SU-DHL-6 (cell line): ENCODE data around the gene MANSC4.

Source experiments
- H2AFZ ChIP-seq: fragments of 200-600 bp; sonication (generic); 2 replicates; pipeline ENCODE4 v1.6.1; 2014; ENCODE audit warnings: low read depth, mild to moderate bottlenecking, moderate library complexity, mixed read lengths, antibody characterized with exemption, low read length; ENCODE audit not compliant: severe bottlenecking
- H3F3A ChIP-seq: fragments of 200-600 bp; shearing (Covaris generic); 2 replicates; pipeline ENCODE4 v1.6.0; 2016; ENCODE audit warnings: antibody characterized with exemption, mild to moderate bottlenecking; ENCODE audit not compliant: insufficient read depth
- H3K27ac ChIP-seq: fragments of 200-600 bp; sonication (generic); 2 replicates; pipeline ENCODE4 v1.5.1; 2016; ENCODE audit warnings: low read depth, mild to moderate bottlenecking, low read length, moderate library complexity, mixed read lengths
- H3K27me3 ChIP-seq: fragments of 200-600 bp; sonication (generic), shearing (Covaris generic); 2 replicates; pipeline ENCODE4 v1.6.0; 2014; ENCODE audit warnings: mild to moderate bottlenecking, low read length
- H3K36me3 ChIP-seq: fragments of 200-600 bp; sonication (generic); 2 replicates; pipeline ENCODE4 v1.6.1; 2014; ENCODE audit warnings: mild to moderate bottlenecking, low read length, mixed read lengths
- H3K4me2 ChIP-seq: fragments of 300-600, 200-600 bp; shearing (Covaris generic), sonication (generic); 2 replicates; pipeline ENCODE4 v1.6.0; 2014; ENCODE audit warnings: low read length, low read depth, mild to moderate bottlenecking; ENCODE audit not compliant: poor library complexity, severe bottlenecking
- H3K4me3 ChIP-seq: fragments of 200-600 bp; sonication (generic); 2 replicates; pipeline ENCODE4 v1.5.1; 2014; ENCODE audit warnings: antibody characterized with exemption, low read length, mild to moderate bottlenecking, mixed read lengths; ENCODE audit not compliant: insufficient read depth, poor library complexity, severe bottlenecking
- H3K79me2 ChIP-seq: fragments of 200-600 bp; sonication (generic); 2 replicates; pipeline ENCODE4 v1.6.1; 2014; ENCODE audit warnings: mild to moderate bottlenecking, low read length, moderate library complexity; ENCODE audit not compliant: insufficient read depth
- H3K9ac ChIP-seq: fragments of 200-600 bp; sonication (generic); 2 replicates; pipeline ENCODE4 v1.7.0; 2014; ENCODE audit warnings: mild to moderate bottlenecking, low read length
- H3K9me2 ChIP-seq: fragments of 200-600 bp; sonication (generic); replicated peaks from 2 replicates; pipeline ENCODE4 v1.6.1; 2014; ENCODE audit warnings: low read length; ENCODE audit not compliant: insufficient read depth
- H3K9me3 ChIP-seq: fragments of 200-600 bp; sonication (generic); 2 replicates; pipeline ENCODE4 v1.6.1; 2014; ENCODE audit warnings: low read length, mixed read lengths; ENCODE audit not compliant: insufficient read depth
- H4K20me1 ChIP-seq: fragments of 200-600 bp; sonication (generic); 2 replicates; pipeline ENCODE4 v1.6.1; 2014; ENCODE audit warnings: low read depth, mild to moderate bottlenecking, antibody characterized with exemption, low read length, moderate library complexity, mixed read lengths
- CTCF ChIP-seq: fragments of 200-600 bp; sonication (generic); IDR thresholded peaks from one replicate; pipeline ENCODE4 v1.5.1; 2017; ENCODE audit warnings: antibody characterized with exemption, mild to moderate bottlenecking, low read length, moderate library complexity; ENCODE audit not compliant: insufficient read depth, poor library complexity, severe bottlenecking
- EZH2phosphoT487 ChIP-seq: fragments of 200-600 bp; sonication (generic), shearing (Covaris generic); conservative IDR thresholded peaks from 2 replicates; pipeline ENCODE4 v1.6.1; 2018; ENCODE audit warnings: mild to moderate bottlenecking, antibody characterized with exemption, low read length, moderate library complexity, mixed read lengths

MANSC4 gene

DNA sequence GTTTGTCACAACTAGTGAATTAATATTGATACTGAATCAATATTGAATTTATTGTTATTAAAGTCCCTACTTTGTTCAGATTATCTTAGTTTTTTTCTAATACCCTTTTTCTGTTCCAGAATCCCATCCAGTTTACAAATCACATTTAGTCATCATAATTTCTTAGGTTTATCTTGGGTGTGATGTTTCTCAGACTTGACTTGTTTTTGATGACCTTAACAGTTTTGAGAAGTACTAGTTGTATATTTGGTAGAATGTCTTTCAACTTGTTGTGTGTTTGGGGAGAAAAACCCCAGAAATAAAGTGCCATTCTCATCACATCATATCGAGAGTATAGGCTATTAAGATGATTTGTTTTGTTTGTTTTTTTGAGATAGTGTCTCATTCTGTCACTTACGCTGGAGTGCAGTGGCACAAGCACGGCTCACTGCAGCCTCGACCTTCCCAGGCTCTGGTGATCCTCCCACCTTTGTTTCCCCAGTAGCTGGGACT, 49.9 kb downstream of the MANSC4 start:
- Histone ChIP-seq H3F3A (peaks cover 11% of the 10 kb centered on the region; the same call in 1 of the 2 replicates), H3K36me3 (peaks cover 21% of the 10 kb centered on the region; the same call in 1 of the 2 replicates), H3K79me2 (no peaks in the 10 kb centered on the region), H3K27me3 (no peaks in the 10 kb centered on the region), H2AFZ (no peak overlapping the region), H3K4me3 (no peak overlapping the region), H3K4me2 (no peak overlapping the region), H3K27ac (no peak overlapping the region), H3K9me2 (no peaks in the 10 kb centered on the region), H3K9me3 (no peaks in the 10 kb centered on the region), H3K9ac (no peak overlapping the region), H4K20me1 (no peaks in the 10 kb centered on the region)
- TF ChIP-seq CTCF (no peak), EZH2phosphoT487 (no peak)

GRCh38 chr12:27723212-27723611, 56.8 kb downstream of the MANSC4 start:
- Histone ChIP-seq H2AFZ (no peak overlapping the region), H3K4me3 (no peak overlapping the region), H3K27ac (no peak overlapping the region), H3K4me2 (no peak overlapping the region), H3F3A (peaks cover 10% of the 10 kb centered on the region; the same call in 1 of the 2 replicates), H3K9me2 (no peaks in the 10 kb centered on the region), H3K36me3 (peaks cover 30% of the 10 kb centered on the region; the same call in 1 of the 2 replicates), H3K27me3 (no peaks in the 10 kb centered on the region), H3K9me3 (no peaks in the 10 kb centered on the region), H4K20me1 (no peaks in the 10 kb centered on the region), H3K9ac (no peak overlapping the region), H3K79me2 (no peaks in the 10 kb centered on the region)
- TF ChIP-seq CTCF: no peak
- no peak for TF ChIP-seq EZH2phosphoT487
